Suprapubic skin (tissue), 4 donors: Measurements from ENCODE around the gene TGFBR3. TPM values are rescaled to one million over a fixed set of nuclear protein-coding genes. Genes with fewer than 3 reads are reported as not detected.

Experiments
- DNase-seq, 2 donors: peaks; one replicate each; pipeline ENCODE4 v3.0.0-alpha.2; 2019; ENCODE audit warnings: low spot score in 2 of 2
- H3K27ac ChIP-seq: fragments of 200-600 bp; sonication (generic); one replicate; pipeline ENCODE4 v1.5.1; 2019
- H3K27me3 ChIP-seq: fragments of 200-600 bp; sonication (generic); one replicate; pipeline ENCODE4 v1.5.1; 2019
- H3K36me3 ChIP-seq: fragments of 200-600 bp; sonication (generic); one replicate; pipeline ENCODE4 v1.5.1; 2019
- H3K4me1 ChIP-seq: fragments of 200-600 bp; sonication (generic); one replicate; pipeline ENCODE4 v1.5.1; 2019
- H3K4me3 ChIP-seq: fragments of 200-600 bp; sonication (generic); one replicate; pipeline ENCODE4 v1.5.1; 2019; ENCODE audit warnings: mild to moderate bottlenecking
- H3K9me3 ChIP-seq: fragments of 200-600 bp; sonication (generic); one replicate; pipeline ENCODE4 v1.5.1; 2019
- CTCF ChIP-seq, 2 donors: fragments of 200-600 bp in 1 of 2; fragments of 450-650 bp in 1 of 2; sonication (generic) in 1 of 2; IDR thresholded peaks; one replicate each; pipeline ENCODE4 v1.5.1; 2016 to 2019; ENCODE audit warnings: antibody characterized with exemption in 2 of 2, mild to moderate bottlenecking in 1 of 2, moderate library complexity in 1 of 2
- EP300 ChIP-seq: sonication (generic); formaldehyde crosslinking; IDR thresholded peaks from one replicate; pipeline ENCODE4 v1.6.1; 2017; ENCODE audit warnings: antibody characterized with exemption
- POLR2A ChIP-seq, 2 donors: fragments of 450-650 bp; IDR thresholded peaks; one replicate each; pipeline ENCODE4 v1.6.1; 2017; ENCODE audit warnings: antibody characterized with exemption in 2 of 2, mild to moderate bottlenecking in 2 of 2, moderate library complexity in 2 of 2
- POLR2AphosphoS5 ChIP-seq, 3 donors: sonication (generic); formaldehyde crosslinking; IDR thresholded peaks; one replicate each; pipeline ENCODE4 v1.6.1; 2017; ENCODE audit warnings: antibody characterized with exemption in 3 of 3
- WGBS: methylation state at CpG from one replicate; pipeline ENCODE4 v1.1.5; 2018; 5-methylcytosine and 5-hydroxymethylcytosine counted together
- total RNA-seq, 4 donors: library from RNA; depleted of rRNA; stranded (reverse); fragments of >200 nt; gene quantifications; one replicate each; pipeline ENCODE4 v1.1.0, GENCODE V29; 2016

TGFBR3 gene
- total RNA-seq, 4 donors from 2014 or later = 91.3 to 131 (median 114) TPM

- H3K27me3 ChIP-seq = no peaks in the 10 kb centered on the region
- H3K4me3 ChIP-seq = no peak overlapping the region
- H3K27ac ChIP-seq = peak overlapping the region; percentile 11
- no peaks in the 10 kb centered on the region for H3K9me3 ChIP-seq
- DNase-seq = no peak
- WGBS = 63% methylated on average over 8 of the region's 8 CpGs
- TF ChIP-seq EP300 (no peak), CTCF (IDR thresholded peaks at IDR 0.05) (no peak), POLR2AphosphoS5 (IDR thresholded peaks at IDR 0.05) (no peak), POLR2A (IDR thresholded peaks at IDR 0.05) (no peak)
- no peaks in the 10 kb centered on the region for H3K36me3 ChIP-seq
- peaks cover 88% of the 10 kb centered on the region for H3K4me1 ChIP-seq
Measured at GRCh38 chr1:91806181-91806768, 79.7 kb downstream of the TGFBR3 start.

GRCh38 chr1:91805311-91805801 is 80.6 kb downstream of the TGFBR3 start:
- WGBS = 42% methylated on average over 4 of the region's 8 CpGs
- Histone ChIP-seq H3K4me3 (no peak overlapping the region), H3K27ac (peak overlapping the region; percentile 31), H3K36me3 (no peaks in the 10 kb centered on the region), H3K9me3 (no peaks in the 10 kb centered on the region), H3K27me3 (no peaks in the 10 kb centered on the region), H3K4me1 (peaks cover 84% of the 10 kb centered on the region)
- TF ChIP-seq CTCF (IDR thresholded peaks at IDR 0.05) (no peak), POLR2A (IDR thresholded peaks at IDR 0.05) (no peak), EP300 (no peak), POLR2AphosphoS5 (IDR thresholded peaks at IDR 0.05) (no peak)
- no peak for DNase-seq

- H3K4me1 ChIP-seq = peaks cover 82% of the 10 kb centered on the region
- no peaks in the 10 kb centered on the region for H3K27me3 ChIP-seq
- TF ChIP-seq POLR2A (IDR thresholded peaks at IDR 0.05) (no peak), POLR2AphosphoS5 (IDR thresholded peaks at IDR 0.05) (peak in 1 of 3 donors; percentile 8), EP300 (no peak), CTCF (IDR thresholded peaks at IDR 0.05) (no peak)
- DNase-seq = no peak
- peak overlapping the region; percentile 78 for H3K27ac ChIP-seq
- WGBS = 67% methylated on average over 11 of the region's 13 CpGs
- H3K9me3 ChIP-seq = no peaks in the 10 kb centered on the region
- peak overlapping the region; percentile 7 for H3K4me3 ChIP-seq
- H3K36me3 ChIP-seq = no peaks in the 10 kb centered on the region
Measured at GRCh38 chr1:91804546-91805023, 81.4 kb downstream of the TGFBR3 start.

- no peaks in the 10 kb centered on the region for H3K9me3 ChIP-seq
- no peak for DNase-seq
- no peaks in the 10 kb centered on the region for H3K36me3 ChIP-seq
- H3K4me3 ChIP-seq = peak overlapping the region; percentile 7
- TF ChIP-seq CTCF (IDR thresholded peaks at IDR 0.05) (no peak), EP300 (no peak), POLR2AphosphoS5 (IDR thresholded peaks at IDR 0.05) (no peak), POLR2A (IDR thresholded peaks at IDR 0.05) (no peak)
- no peaks in the 10 kb centered on the region for H3K27me3 ChIP-seq
- 28% methylated on average over 6 of the region's 6 CpGs for WGBS
- H3K27ac ChIP-seq = peak overlapping the region; percentile 78
- peaks cover 80% of the 10 kb centered on the region for H3K4me1 ChIP-seq
Measured at GRCh38 chr1:91803847-91804545, 82.0 kb downstream of the TGFBR3 start.

GRCh38 chr1:91803123-91803522 is 82.8 kb downstream of the TGFBR3 start:
- 61% methylated on average over 8 of the region's 8 CpGs for WGBS
- H3K27me3 ChIP-seq = no peaks in the 10 kb centered on the region
- no peaks in the 10 kb centered on the region for H3K36me3 ChIP-seq
- H3K4me3 ChIP-seq = no peak overlapping the region
- TF ChIP-seq CTCF (IDR thresholded peaks at IDR 0.05) (no peak), POLR2A (IDR thresholded peaks at IDR 0.05) (no peak), POLR2AphosphoS5 (IDR thresholded peaks at IDR 0.05) (peak in 1 of 3 donors; percentile 20), EP300 (no peak)
- H3K9me3 ChIP-seq = no peaks in the 10 kb centered on the region
- DNase-seq = no peak
- peaks cover 80% of the 10 kb centered on the region for H3K4me1 ChIP-seq
- peak overlapping the region; percentile 78 for H3K27ac ChIP-seq
